C4-2B (cell line): ENCODE data around the gene HASPIN.

Experiments used
- H3K27ac ChIP-seq: fragments of 450-650 bp; 2 replicates; pipeline ENCODE4 v1.5.1; 2017
- CTCF ChIP-seq: fragments of 450-650 bp; conservative IDR thresholded peaks from 2 replicates; pipeline ENCODE4 v1.5.1; 2017; ENCODE audit warnings: mild to moderate bottlenecking
- ZFX ChIP-seq: fragments of 450-650 bp; IDR thresholded peaks from 2 replicates; pipeline ENCODE4 v1.6.1; 2017

The HASPIN gene

DNA sequence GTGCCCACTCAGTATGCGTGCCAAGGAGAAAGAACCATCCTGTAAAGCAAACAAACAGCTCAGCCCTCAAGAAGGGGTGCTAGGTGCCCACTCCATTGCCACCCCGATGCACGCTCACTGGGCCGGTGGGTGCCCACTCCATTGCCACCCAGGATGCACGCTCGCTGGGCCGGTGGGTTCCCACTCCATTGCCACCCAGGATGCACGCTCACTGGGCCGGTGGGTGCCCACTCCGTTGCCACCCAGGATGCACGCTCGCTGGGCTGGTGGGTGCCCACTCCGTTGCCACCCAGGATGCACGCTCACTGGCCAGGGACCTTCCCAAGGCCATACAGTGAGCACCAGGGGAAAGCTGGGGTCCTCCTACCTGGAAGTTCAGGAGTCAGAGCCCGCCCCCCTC, 28.1 kb downstream of the HASPIN start:
- TF ChIP-seq ZFX (no peak), CTCF (no peak)
- H3K27ac ChIP-seq: no peak overlapping the region

GRCh38 chr17:3753624-3754023, 29.9 kb downstream of the HASPIN start:
- no peak for TF ChIP-seq ZFX
- TF ChIP-seq CTCF: no peak
- no peak overlapping the region; the same call in 1 of the 2 replicates for H3K27ac ChIP-seq

- TF ChIP-seq ZFX (no peak), CTCF (no peak)
- H3K27ac ChIP-seq: no peak overlapping the region; the same call in 1 of the 2 replicates
These were observed 30.4 kb downstream of the HASPIN start for GRCh38 chr17:3754066-3754457.

- TF ChIP-seq CTCF (no peak), ZFX (peak; percentile 44; the same call in 1 of the 2 replicates)
- peak overlapping the region; percentile 82 for H3K27ac ChIP-seq
These were observed 31.0 kb downstream of the HASPIN start for GRCh38 chr17:3754458-3755334.

DNA sequence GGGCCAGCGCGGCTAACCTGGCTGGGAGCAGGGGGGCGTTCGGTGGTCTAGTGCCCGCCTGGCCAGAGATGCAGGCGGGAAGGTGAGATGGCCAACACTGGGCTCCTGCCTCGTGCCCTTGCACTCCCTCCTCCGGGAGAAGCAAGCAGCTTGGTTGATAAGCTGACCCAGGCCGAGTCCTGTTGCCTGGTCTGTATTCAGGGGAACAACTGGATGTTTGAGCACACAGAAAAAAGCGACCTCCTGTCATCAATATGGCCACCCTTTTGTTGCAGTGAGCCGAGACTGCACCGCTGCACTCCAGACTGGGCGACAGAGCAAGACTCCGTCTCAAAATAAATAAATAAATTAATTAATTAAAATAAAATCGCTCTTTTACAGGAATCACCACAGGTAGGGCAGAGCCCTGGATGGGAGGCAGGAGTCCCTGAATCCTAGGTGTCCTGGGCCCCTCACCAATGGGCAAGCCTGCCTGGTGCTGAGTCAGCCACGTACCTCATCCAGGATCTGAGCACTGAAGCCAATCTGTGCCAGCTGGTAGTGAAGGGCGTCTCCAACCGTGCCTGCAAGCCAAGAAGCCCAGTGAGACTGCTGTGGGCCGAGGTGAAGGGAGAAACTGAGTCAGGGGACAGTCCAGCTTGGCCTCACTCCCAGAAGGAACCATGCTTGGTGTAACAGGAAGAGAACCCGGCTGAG, 31.8 kb downstream of the HASPIN start:
- TF ChIP-seq ZFX: no peak
- TF ChIP-seq CTCF: no peak
- H3K27ac ChIP-seq: peak overlapping the region; percentile 82

DNA sequence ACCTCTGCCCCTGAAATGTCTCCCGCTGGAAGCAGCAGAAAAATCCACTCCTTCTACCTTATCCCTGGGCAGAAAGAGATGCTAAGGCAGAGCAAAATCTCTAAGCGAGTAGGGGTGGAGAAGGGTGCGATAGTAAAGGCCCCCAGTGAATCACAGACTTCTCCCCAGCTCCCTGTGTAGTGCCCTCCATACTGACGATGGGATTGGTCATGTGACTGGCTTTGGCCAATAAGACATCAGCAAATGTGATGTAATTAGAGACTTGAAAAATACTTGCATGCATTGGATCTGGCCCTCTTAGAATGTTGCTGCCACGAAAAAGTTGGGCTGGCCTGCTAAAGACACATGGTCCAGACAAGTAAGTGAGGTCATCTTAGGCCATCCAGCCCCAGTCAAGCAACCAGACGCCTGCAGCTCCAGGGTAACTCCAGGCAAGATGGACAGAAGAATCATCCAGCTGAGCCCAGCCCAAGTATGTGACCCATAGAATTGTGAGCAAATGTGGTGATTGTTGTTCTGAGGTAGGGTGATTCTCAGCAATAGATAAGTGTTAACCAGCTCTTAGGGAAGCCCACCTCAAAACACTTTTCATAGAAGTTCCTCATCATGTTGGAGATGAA, 36.0 kb downstream of the HASPIN start:
- TF ChIP-seq CTCF: no peak
- no peak for TF ChIP-seq ZFX

More for the DNA sequence above, 36.0 kb downstream of the HASPIN start:
- H3K27ac ChIP-seq: no peak overlapping the region
